Panc1 (cell line): ENCODE data around the gene KCNA10. TPM values are rescaled to one million over a fixed set of nuclear protein-coding genes. Genes with fewer than 3 reads are reported as not detected.

Source experiments
- ATAC-seq: fragments of 200-7000 bp; cut with Tn5 transposase; 2 replicates; pipeline ENCODE4 v1.9.1; 2020; ENCODE audit warnings: mild to moderate bottlenecking, moderate library complexity
- BruUV-seq: library from RNA; stranded (reverse); fragments of 400-500 nt; replicated peaks from 2 replicates; lab custom pipeline; 2021; lab: Mats Ljungman, UMichigan
- CTCF ChIA-PET: fragments of 300-600 bp; sonication (Branson Sonifier 250); formaldehyde crosslinking; loops from one replicate; lab custom pipeline; 2022; ENCODE audit warnings: antibody characterized with exemption; lab: Charles Lee
- POLR2A ChIA-PET: fragments of 300-600 bp; sonication (Branson Sonifier 250); formaldehyde crosslinking; loops from one replicate; lab custom pipeline; 2022; ENCODE audit warnings: antibody characterized with exemption; lab: Charles Lee
- DNase-seq: peaks from one replicate; pipeline ENCODE4 v3.0.0-alpha.2; 2010; ENCODE audit warnings: low read depth, low spot score
- H3K27ac ChIP-seq: 2 replicates; pipeline ENCODE4 v1.5.1; 2011; ENCODE audit warnings: mild to moderate bottlenecking, low read length, inconsistent platforms
- H3K27me3 ChIP-seq: fragments of 200-500 bp; sonication (Bioruptor generic); 2 replicates; pipeline ENCODE4 v1.6.0; 2014; ENCODE audit warnings: low read length, inconsistent platforms; ENCODE audit not compliant: control insufficient read depth, insufficient read depth
- H3K36me3 ChIP-seq: fragments of 200-500 bp; sonication (Bioruptor generic); 2 replicates; pipeline ENCODE4 v1.5.1; 2014; ENCODE audit warnings: inconsistent platforms, mild to moderate bottlenecking, low read length, moderate library complexity; ENCODE audit not compliant: control insufficient read depth, insufficient read depth
- H3K4me1 ChIP-seq: 2 replicates; pipeline ENCODE4 v1.5.1; 2011; ENCODE audit warnings: inconsistent platforms, mild to moderate bottlenecking, low read length, moderate library complexity; ENCODE audit not compliant: control insufficient read depth, insufficient read depth
- H3K4me3 ChIP-seq, 2 experiments: 2 replicates each; pipeline ENCODE4 v1.5.1; 2011 to 2012; ENCODE audit warnings: low read depth in 2 of 2, low read length in 2 of 2, mild to moderate bottlenecking in 2 of 2, inconsistent platforms in 1 of 2, moderate library complexity in 1 of 2
- H3K9me3 ChIP-seq: fragments of 200-500 bp; sonication (Bioruptor generic); 2 replicates; pipeline ENCODE4 v1.5.1; 2014; ENCODE audit warnings: low read depth, mild to moderate bottlenecking, inconsistent platforms, low read length, moderate library complexity; ENCODE audit not compliant: control insufficient read depth, insufficient read depth
- POLR2AphosphoS5 ChIP-seq: IDR thresholded peaks from 2 replicates; pipeline ENCODE4 v1.6.1; 2012; ENCODE audit warnings: mild to moderate bottlenecking, low read depth, low read length, moderate library complexity
- SIN3A ChIP-seq: IDR thresholded peaks from 2 replicates; pipeline ENCODE4 v1.6.1; 2012; ENCODE audit warnings: low read depth, mild to moderate bottlenecking, low read length, moderate library complexity, borderline replicate concordance; ENCODE audit not compliant: insufficient read depth
- TCF7L2 ChIP-seq: IDR thresholded peaks from 2 replicates; pipeline ENCODE4 v1.6.1; 2011; ENCODE audit warnings: mild to moderate bottlenecking, low read depth, low read length, inconsistent platforms
- in situ Hi-C: cut with HindIII; loops from 2 replicates; pipeline ENCODE4 v1.10.0; 2016; ENCODE audit warnings: low sequenced_read_pairs, low pct_unique_long_range_greater_than_20kb
- intact Hi-C: fragments of 100-400 bp; cut with micrococcal nuclease; formaldehyde crosslinking; loops from one replicate; pipeline ENCODE4 v1.10.0; 2022; ENCODE audit not compliant: unreplicated experiment
- total RNA-seq: library from RNA; stranded (reverse); gene quantifications from one replicate; pipeline ENCODE4 v1.2.1, GENCODE V29; 2021; ENCODE audit not compliant: unreplicated experiment
- TF ChIP-seq, protein P1 (sequence below), 2 experiments: IDR thresholded peaks; 2 replicates each; pipeline ENCODE4 v1.6.1; 2011 to 2012; ENCODE audit warnings: low read depth in 2 of 2, control low read depth in 1 of 2, low read length in 1 of 2, mild to moderate bottlenecking in 1 of 2, moderate library complexity in 1 of 2; ENCODE audit not compliant: insufficient read depth in 1 of 2
- TF ChIP-seq, protein P2 (sequence below): fragments of 450-650 bp; IDR thresholded peaks from 2 replicates; pipeline ENCODE4 v1.5.1; 2017; ENCODE audit warnings: mild to moderate bottlenecking

Gene KCNA10
- total RNA-seq, 1 experiment from 2014 or later = not detected

DNA sequence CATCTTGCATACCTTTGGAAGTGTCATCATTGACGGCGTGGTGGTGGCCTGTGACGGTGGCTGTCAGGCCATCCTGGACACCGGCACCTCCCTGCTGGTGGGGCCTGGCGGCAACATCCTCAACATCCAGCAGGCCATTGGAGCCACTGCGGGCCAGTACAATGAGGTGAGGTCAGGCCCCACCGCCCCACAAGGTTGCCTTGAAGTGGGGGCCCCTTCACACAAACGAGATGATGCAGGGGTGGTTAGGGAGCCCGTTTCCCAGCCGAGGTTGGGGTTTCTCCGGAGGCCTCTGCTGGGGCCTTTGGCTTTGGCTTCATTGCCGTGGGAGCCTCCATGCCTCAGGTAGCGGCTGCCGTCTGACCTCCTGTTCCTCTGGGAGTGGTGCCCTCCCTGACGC, 29.6 kb downstream of the KCNA10 start:
- Histone ChIP-seq H3K4me1 (no peaks in the 10 kb centered on the region), H3K4me3 (no peak overlapping the region), H3K27ac (no peak overlapping the region), H3K36me3 (no peaks in the 10 kb centered on the region), H3K9me3 (no peaks in the 10 kb centered on the region), H3K27me3 (no peaks in the 10 kb centered on the region)
- ChIA-PET POLR2A (no interaction called here), CTCF (no interaction called here)
- no peak for DNase-seq
- intact Hi-C loops = no loop called here
- in situ Hi-C loops = no loop called here
- TF ChIP-seq SIN3A = no peak
- TF ChIP-seq, protein P1, sequence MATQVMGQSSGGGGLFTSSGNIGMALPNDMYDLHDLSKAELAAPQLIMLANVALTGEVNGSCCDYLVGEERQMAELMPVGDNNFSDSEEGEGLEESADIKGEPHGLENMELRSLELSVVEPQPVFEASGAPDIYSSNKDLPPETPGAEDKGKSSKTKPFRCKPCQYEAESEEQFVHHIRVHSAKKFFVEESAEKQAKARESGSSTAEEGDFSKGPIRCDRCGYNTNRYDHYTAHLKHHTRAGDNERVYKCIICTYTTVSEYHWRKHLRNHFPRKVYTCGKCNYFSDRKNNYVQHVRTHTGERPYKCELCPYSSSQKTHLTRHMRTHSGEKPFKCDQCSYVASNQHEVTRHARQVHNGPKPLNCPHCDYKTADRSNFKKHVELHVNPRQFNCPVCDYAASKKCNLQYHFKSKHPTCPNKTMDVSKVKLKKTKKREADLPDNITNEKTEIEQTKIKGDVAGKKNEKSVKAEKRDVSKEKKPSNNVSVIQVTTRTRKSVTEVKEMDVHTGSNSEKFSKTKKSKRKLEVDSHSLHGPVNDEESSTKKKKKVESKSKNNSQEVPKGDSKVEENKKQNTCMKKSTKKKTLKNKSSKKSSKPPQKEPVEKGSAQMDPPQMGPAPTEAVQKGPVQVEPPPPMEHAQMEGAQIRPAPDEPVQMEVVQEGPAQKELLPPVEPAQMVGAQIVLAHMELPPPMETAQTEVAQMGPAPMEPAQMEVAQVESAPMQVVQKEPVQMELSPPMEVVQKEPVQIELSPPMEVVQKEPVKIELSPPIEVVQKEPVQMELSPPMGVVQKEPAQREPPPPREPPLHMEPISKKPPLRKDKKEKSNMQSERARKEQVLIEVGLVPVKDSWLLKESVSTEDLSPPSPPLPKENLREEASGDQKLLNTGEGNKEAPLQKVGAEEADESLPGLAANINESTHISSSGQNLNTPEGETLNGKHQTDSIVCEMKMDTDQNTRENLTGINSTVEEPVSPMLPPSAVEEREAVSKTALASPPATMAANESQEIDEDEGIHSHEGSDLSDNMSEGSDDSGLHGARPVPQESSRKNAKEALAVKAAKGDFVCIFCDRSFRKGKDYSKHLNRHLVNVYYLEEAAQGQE (IDR thresholded peaks at IDR 0.05; ENCODE audit: insufficient read depth in 1 of 2, low read depth in 2 of 2, low read length in 1 of 2) = no peak
- no peak for TF ChIP-seq POLR2AphosphoS5
- TF ChIP-seq, protein P2, sequence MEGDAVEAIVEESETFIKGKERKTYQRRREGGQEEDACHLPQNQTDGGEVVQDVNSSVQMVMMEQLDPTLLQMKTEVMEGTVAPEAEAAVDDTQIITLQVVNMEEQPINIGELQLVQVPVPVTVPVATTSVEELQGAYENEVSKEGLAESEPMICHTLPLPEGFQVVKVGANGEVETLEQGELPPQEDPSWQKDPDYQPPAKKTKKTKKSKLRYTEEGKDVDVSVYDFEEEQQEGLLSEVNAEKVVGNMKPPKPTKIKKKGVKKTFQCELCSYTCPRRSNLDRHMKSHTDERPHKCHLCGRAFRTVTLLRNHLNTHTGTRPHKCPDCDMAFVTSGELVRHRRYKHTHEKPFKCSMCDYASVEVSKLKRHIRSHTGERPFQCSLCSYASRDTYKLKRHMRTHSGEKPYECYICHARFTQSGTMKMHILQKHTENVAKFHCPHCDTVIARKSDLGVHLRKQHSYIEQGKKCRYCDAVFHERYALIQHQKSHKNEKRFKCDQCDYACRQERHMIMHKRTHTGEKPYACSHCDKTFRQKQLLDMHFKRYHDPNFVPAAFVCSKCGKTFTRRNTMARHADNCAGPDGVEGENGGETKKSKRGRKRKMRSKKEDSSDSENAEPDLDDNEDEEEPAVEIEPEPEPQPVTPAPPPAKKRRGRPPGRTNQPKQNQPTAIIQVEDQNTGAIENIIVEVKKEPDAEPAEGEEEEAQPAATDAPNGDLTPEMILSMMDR = no peak
- no peak for TF ChIP-seq TCF7L2
- ATAC-seq = no peak
- no TSS peak for BruUV-seq

DNA sequence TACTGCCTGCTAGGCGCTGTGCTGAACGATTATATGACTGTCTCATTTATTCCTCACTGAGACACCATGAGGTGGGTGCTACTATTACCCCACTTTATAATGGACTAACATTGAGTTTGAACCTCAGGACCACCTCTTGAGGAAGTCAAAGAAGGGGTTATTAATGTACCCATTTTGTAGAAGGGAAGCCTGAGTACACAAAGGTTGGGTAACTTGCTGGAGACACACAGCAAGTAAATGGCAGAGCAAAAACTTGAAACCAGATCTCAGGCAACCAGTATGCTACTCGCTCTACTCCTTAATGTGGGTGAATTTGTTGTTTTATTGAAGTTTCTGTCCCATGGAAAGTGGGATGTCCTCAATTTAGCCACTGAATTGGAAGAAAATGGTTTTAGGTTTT, 30.1 kb downstream of the KCNA10 start:
- POLR2A ChIA-PET = no interaction called here
- Histone ChIP-seq H3K27me3 (no peaks in the 10 kb centered on the region), H3K4me3 (no peak overlapping the region), H3K36me3 (no peaks in the 10 kb centered on the region), H3K27ac (no peak overlapping the region), H3K4me1 (no peaks in the 10 kb centered on the region), H3K9me3 (no peaks in the 10 kb centered on the region)
- no TSS peak for BruUV-seq
- ATAC-seq (no peak), DNase-seq (no peak)
- intact Hi-C loops = no loop called here
- in situ Hi-C loops = no loop called here
- TF ChIP-seq TCF7L2 = no peak
- TF ChIP-seq, protein P2 = no peak
- CTCF ChIA-PET = no interaction called here

DNA sequence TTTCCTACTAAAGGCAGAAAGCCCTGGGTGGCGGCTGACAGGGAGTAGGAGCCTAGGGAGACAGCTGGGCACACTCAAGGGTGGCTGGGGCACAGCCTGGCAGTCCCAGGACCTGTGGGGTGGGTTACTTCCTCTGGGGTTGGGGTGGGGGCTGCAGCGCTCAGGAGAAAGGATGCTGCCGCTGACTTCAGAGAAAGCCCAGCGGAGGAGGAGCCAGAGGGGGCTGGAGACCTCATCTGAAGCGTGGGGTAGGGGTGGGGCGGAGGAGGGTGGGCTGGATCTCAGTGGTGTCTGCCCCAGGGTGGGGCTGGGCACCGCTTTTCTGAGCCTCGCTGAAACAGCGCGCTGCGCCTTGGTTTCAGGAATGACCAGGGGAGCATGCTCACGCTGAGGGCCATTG, 30.8 kb downstream of the KCNA10 start:
- DNase-seq = no peak
- TF ChIP-seq POLR2AphosphoS5 (no peak), SIN3A (no peak), TCF7L2 (no peak)
- TF ChIP-seq, protein P2 = no peak
- TF ChIP-seq, protein P1 (IDR thresholded peaks at IDR 0.05; ENCODE audit: insufficient read depth in 1 of 2, low read depth in 2 of 2, low read length in 1 of 2) = no peak
- H3K4me3 ChIP-seq = no peak overlapping the region
- in situ Hi-C loops = no loop called here
- ChIA-PET CTCF (no interaction called here), POLR2A (no interaction called here)
- no peaks in the 10 kb centered on the region for H3K27me3 ChIP-seq
- intact Hi-C loops = no loop called here
- H3K4me1 ChIP-seq = no peaks in the 10 kb centered on the region
- no peaks in the 10 kb centered on the region for H3K36me3 ChIP-seq
- no peak for ATAC-seq
- no peaks in the 10 kb centered on the region for H3K9me3 ChIP-seq
- no TSS peak for BruUV-seq
- H3K27ac ChIP-seq = no peak overlapping the region
